Karpas-422 (cell line): ENCODE data around the gene PCDHGA8. TPM values are rescaled to one million over a fixed set of nuclear protein-coding genes. Genes with fewer than 3 reads are reported as not detected.
"Not testable (repeated sequence)": the region's sequence is repeated elsewhere in the genome, so short reads cannot be mapped to it uniquely, and the experiment has no call there.

Experiments used
- DNase-seq: peaks from one replicate; pipeline ENCODE4 v3.0.0-alpha.2; 2015
- H2AFZ ChIP-seq: fragments of 200-600 bp; sonication (generic); 2 replicates; pipeline ENCODE4 v1.6.1; 2014; ENCODE audit warnings: antibody characterized with exemption, low read length, mixed read lengths
- H3K27ac ChIP-seq: fragments of 200-600 bp; sonication (generic); 2 replicates; pipeline ENCODE4 v1.5.1; 2014; ENCODE audit warnings: mild to moderate bottlenecking, low read length, moderate library complexity
- H3K27me3 ChIP-seq: fragments of 200-600 bp; sonication (generic); 2 replicates; pipeline ENCODE4 v1.6.1; 2014; ENCODE audit warnings: low read length, mixed read lengths
- H3K36me3 ChIP-seq: fragments of 200-600 bp; sonication (generic); 2 replicates; pipeline ENCODE4 v1.6.1; 2014; ENCODE audit warnings: low read length, mixed read lengths; ENCODE audit not compliant: insufficient read depth
- H3K4me1 ChIP-seq: fragments of 200-600 bp; sonication (generic); 2 replicates; pipeline ENCODE4 v1.6.1; 2014; ENCODE audit warnings: mild to moderate bottlenecking, low read length, mixed read lengths
- H3K4me2 ChIP-seq: fragments of 200-600 bp; sonication (generic); 2 replicates; pipeline ENCODE4 v1.6.1; 2014; ENCODE audit warnings: low read length, low read depth, mild to moderate bottlenecking; ENCODE audit not compliant: poor library complexity, severe bottlenecking
- H3K4me3 ChIP-seq: fragments of 200-600 bp; sonication (generic); 2 replicates; pipeline ENCODE4 v1.5.1; 2014; ENCODE audit warnings: mild to moderate bottlenecking, antibody characterized with exemption, low read length, mixed read lengths
- H3K79me2 ChIP-seq: fragments of 200-600 bp; sonication (generic); 2 replicates; pipeline ENCODE4 v1.6.1; 2014; ENCODE audit warnings: mild to moderate bottlenecking, low read length, mixed read lengths
- H3K9ac ChIP-seq: fragments of 200-600 bp; sonication (generic); 2 replicates; pipeline ENCODE4 v1.6.0; 2014; ENCODE audit warnings: low read length
- H3K9me2 ChIP-seq: fragments of 200-600 bp; sonication (generic), shearing (Covaris generic); replicated peaks from 2 replicates; pipeline ENCODE4 v1.6.0; 2014; ENCODE audit warnings: mild to moderate bottlenecking, low read length, moderate library complexity; ENCODE audit not compliant: insufficient read depth
- H3K9me3 ChIP-seq: fragments of 300-700, 200-600 bp; sonication (generic); 2 replicates; pipeline ENCODE4 v1.6.1; 2014; ENCODE audit warnings: low read length, mixed read lengths
- H4K20me1 ChIP-seq: fragments of 200-600 bp; sonication (generic); 2 replicates; pipeline ENCODE4 v1.6.1; 2014; ENCODE audit warnings: mild to moderate bottlenecking, antibody characterized with exemption, low read length, low read depth; ENCODE audit not compliant: insufficient read depth
- total RNA-seq: library from RNA; depleted of rRNA; stranded (reverse); fragments of >200 nt; shearing (Covaris generic); gene quantifications from 2 replicates; pipeline ENCODE4 v1.2.3, GENCODE V29; 2014; ENCODE audit warnings: low replicate concordance

The PCDHGA8 gene
- total RNA-seq, 1 experiment from 2014 or later = 9.6 TPM

- H4K20me1 ChIP-seq, H3K9me3 ChIP-seq, H3K4me2 ChIP-seq, DNase-seq, H3K4me3 ChIP-seq, H3K4me1 ChIP-seq, H3K36me3 ChIP-seq, H2AFZ ChIP-seq, H3K9ac ChIP-seq, H3K27me3 ChIP-seq, H3K9me2 ChIP-seq, H3K27ac ChIP-seq: not testable (repeated sequence)
- peaks cover 37% of the 10 kb centered on the region for H3K79me2 ChIP-seq
Measured at GRCh38 chr5:141407790-141408505, 15.5 kb downstream of the PCDHGA8 start, which contains the start of gene PCDHGB6. TSS of gene PCDHGB6 (plus strand) at chr5:141408021. CDS start at chr5:141408203, 182 bp downstream.

GRCh38 chr5:141409598-141410306 lies 17.3 kb downstream of the PCDHGA8 start:
- Histone ChIP-seq H3K9ac (no peak overlapping the region), H3K9me2 (no peaks in the 10 kb centered on the region), H3K4me2 (no peak overlapping the region), H3K27ac (no peak overlapping the region), H2AFZ (no peak overlapping the region), H3K36me3 (peaks cover 25% of the 10 kb centered on the region), H3K4me3 (no peak overlapping the region), H3K79me2 (peaks cover 38% of the 10 kb centered on the region), H3K27me3 (no peaks in the 10 kb centered on the region), H3K4me1 (peaks cover 3% of the 10 kb centered on the region; the same call in 1 of the 2 replicates), H4K20me1 (no peaks in the 10 kb centered on the region), H3K9me3 (peaks cover 7% of the 10 kb centered on the region)
- no peak for DNase-seq

- Histone ChIP-seq H4K20me1 (no peaks in the 10 kb centered on the region), H3K36me3 (peaks cover 25% of the 10 kb centered on the region), H3K9me2 (no peaks in the 10 kb centered on the region), H3K9ac (no peak overlapping the region), H3K27me3 (no peaks in the 10 kb centered on the region), H3K4me1 (peaks cover 3% of the 10 kb centered on the region; the same call in 1 of the 2 replicates), H3K79me2 (peaks cover 23% of the 10 kb centered on the region), H3K4me2 (no peak overlapping the region), H2AFZ (no peak overlapping the region), H3K27ac (0 out of 2 replicates have a peak overlapping the region, but pooled peaks have one; percentile 18), H3K9me3 (peaks cover 7% of the 10 kb centered on the region), H3K4me3 (no peak overlapping the region)
- DNase-seq = no peak
Measured at GRCh38 chr5:141411575-141411974, 19.1 kb downstream of the PCDHGA8 start.

- no peak within 1 kb of the TSS for H3K9ac ChIP-seq
- H3K36me3 ChIP-seq = peaks cover 18% of the 10 kb centered on the region
- H3K9me2 ChIP-seq = no peaks in the 10 kb centered on the region
- peak; percentile 90 for DNase-seq
- no peak within 1 kb of the TSS for H3K4me3 ChIP-seq
- no peak within 1 kb of the TSS for H3K4me2 ChIP-seq
- H4K20me1 ChIP-seq = no peaks in the 10 kb centered on the region
- no peak within 1 kb of the TSS for H2AFZ ChIP-seq
- peaks cover 13% of the 10 kb centered on the region for H3K79me2 ChIP-seq
- peaks cover 3% of the 10 kb centered on the region; the same call in 1 of the 2 replicates for H3K4me1 ChIP-seq
- H3K9me3 ChIP-seq = no peaks in the 10 kb centered on the region; the same call in 1 of the 2 replicates
- H3K27me3 ChIP-seq = no peaks in the 10 kb centered on the region
- 0 out of 2 replicates have a peak within 1 kb of the TSS, but pooled peaks have one; percentile 18 for H3K27ac ChIP-seq
Measured at GRCh38 chr5:141412854-141413539, 20.6 kb downstream of the PCDHGA8 start, which contains the start of gene PCDHGA10. TSS of gene PCDHGA10 (plus strand) at chr5:141412987. CDS start at chr5:141413176, 189 bp downstream.

- Histone ChIP-seq H3K27me3 (no peaks in the 10 kb centered on the region), H3K36me3 (peaks cover 18% of the 10 kb centered on the region), H2AFZ (no peak overlapping the region), H3K9me3 (peaks cover 6% of the 10 kb centered on the region; the same call in 1 of the 2 replicates), H3K27ac (no peak overlapping the region), H3K4me3 (no peak overlapping the region), H4K20me1 (no peaks in the 10 kb centered on the region), H3K9me2 (no peaks in the 10 kb centered on the region), H3K4me1 (peaks cover 3% of the 10 kb centered on the region; the same call in 1 of the 2 replicates), H3K79me2 (peaks cover 13% of the 10 kb centered on the region), H3K9ac (no peak overlapping the region), H3K4me2 (no peak overlapping the region)
- no peak for DNase-seq
Measured at GRCh38 chr5:141413540-141414069, 21.2 kb downstream of the PCDHGA8 start.

GRCh38 chr5:141414548-141415274 lies 22.3 kb downstream of the PCDHGA8 start:
- not testable (repeated sequence) for DNase-seq, H3K27ac ChIP-seq, H3K9me3 ChIP-seq, H4K20me1 ChIP-seq, H3K79me2 ChIP-seq, H3K4me3 ChIP-seq, H2AFZ ChIP-seq, H3K4me1 ChIP-seq, H3K27me3 ChIP-seq, H3K9ac ChIP-seq, H3K4me2 ChIP-seq, H3K9me2 ChIP-seq
- peaks cover 18% of the 10 kb centered on the region for H3K36me3 ChIP-seq

- H3K9me3 ChIP-seq, DNase-seq: not testable (repeated sequence)
Measured at GRCh38 chr5:141415275-141415618, 22.8 kb downstream of the PCDHGA8 start.

More at GRCh38 chr5:141415275-141415618, 22.8 kb downstream of the PCDHGA8 start:
- peaks cover 18% of the 10 kb centered on the region for H3K36me3 ChIP-seq
- not testable (repeated sequence) for H3K4me2 ChIP-seq, H3K27me3 ChIP-seq, H4K20me1 ChIP-seq, H3K9ac ChIP-seq, H3K4me3 ChIP-seq, H3K79me2 ChIP-seq, H3K4me1 ChIP-seq, H2AFZ ChIP-seq, H3K9me2 ChIP-seq, H3K27ac ChIP-seq
